Pancreas (tissue), 10 donors: ENCODE data around the gene IQCN. TPM values are rescaled to one million over a fixed set of nuclear protein-coding genes. Genes with fewer than 3 reads are reported as not detected.

Experiments used
- ATAC-seq, 4 donors: fragments of 200-7000 bp; cut with Tn5 transposase; one replicate each; pipeline versions ENCODE4 v1.8.0 to v1.9.1; 2020; ENCODE audit warnings: mild to moderate bottlenecking in 4 of 4, moderate library complexity in 4 of 4
- DNase-seq, 6 donors: peaks; one replicate each; pipeline ENCODE4 v3.0.0-alpha.2; 2020
- FAIRE-seq: peaks from 2 replicates; lab custom pipeline; 2012; peaks lifted over from hg19 to GRCh38; lab: Jason Lieb, UNC
- H3K27ac ChIP-seq, 4 donors: fragments of 200-600 bp; sonication (generic); 1 replicate in 3 of 4; 2 replicates in 1 of 4; pipeline versions ENCODE4 v1.5.0 to v1.8.0; 2020
- H3K27me3 ChIP-seq, 4 donors: fragments of 200-600 bp; one replicate each; pipeline ENCODE4 v1.8.0; 2021
- H3K36me3 ChIP-seq, 3 donors: fragments of 200-600 bp; sonication (generic) in 1 of 3; one replicate each; pipeline versions ENCODE4 v1.5.0 to v1.8.0; 2020 to 2021
- H3K4me1 ChIP-seq, 3 donors: fragments of 200-600 bp; one replicate each; pipeline ENCODE4 v1.8.0; 2021
- H3K4me3 ChIP-seq, 4 donors: fragments of 200-600 bp; sonication (generic) in 2 of 4; one replicate each; pipeline versions ENCODE4 v1.5.0 to v1.8.0; 2020 to 2021
- H3K9me3 ChIP-seq, 4 donors: fragments of 200-600 bp; one replicate each; pipeline ENCODE4 v1.8.0; 2021
- CTCF ChIP-seq, 4 donors: fragments of 200-600 bp; sonication (generic) in 3 of 4; IDR thresholded peaks; one replicate each; pipeline versions ENCODE4 v1.5.0 to v1.8.0; 2021; ENCODE audit warnings: antibody characterized with exemption in 4 of 4
- WGBS, 2 donors: extraction: QIAGEN DNeasy Blood & Tissue Kit; methylation state at CpG; one replicate each; pipeline ENCODE4 v1.1.7; 2013; 5-methylcytosine and 5-hydroxymethylcytosine counted together
- intact Hi-C, 3 donors: fragments of 100-400 bp; cut with DNase I; formaldehyde crosslinking; loops; one replicate each; pipeline versions ENCODE4 v1.11.1 to v1.14.2; 2022
- polyA plus RNA-seq, 2 donors: library from polyadenylated mRNA; stranded (reverse); fragments of 200-250 nt; gene quantifications; one replicate each; pipeline ENCODE4 v1.2.3, GENCODE V29; 2013
- total RNA-seq, 6 donors: library from RNA; stranded (reverse); fragmentation: NEBNext Ultra II Directional in 4 of 6; extraction: Animal tissue kit (Norgen Biotek cat#: 25700) in 4 of 6; gene quantifications; one replicate each; pipeline versions ENCODE4 v1.2.1 to v1.2.4, GENCODE V29; 2021 to 2023
- donor health status: healthy with polysubstance abuse.
- donor health status: DM: no; HTN: no; CAD: no; lungs with moderate emphysema.
- donor health status: DM: no; HTN: no; CAD: no.
- donor health status: control.
- donor health status: control.
- donor health status: Bipolar disorder and iron deficiency.
- donor health status: DM: yes; HTN: yes; CAD: no.
- donor health status: DM: no; HTN: no; CAD: no.
- donor health status: DM: no; HTN: no; CAD: no.
- donor health status: DM: yes; HTN: yes; CAD: no.

The IQCN gene
- total and polyA plus RNA-seq, 8 donors = 1.0 to 25.3 (median 3.2) TPM

- ATAC-seq (no peak), DNase-seq (no peak), FAIRE-seq (no peak)
- H3K27ac ChIP-seq = no peak overlapping the region
- TF ChIP-seq CTCF (IDR thresholded peaks at IDR 0.05) = no peak
- peaks cover 0 to 3% (median 0%) of the 10 kb centered on the region in 3 donors for H3K4me1 ChIP-seq
- peaks cover 0 to 9% (median 0%) of the 10 kb centered on the region in 3 donors for H3K36me3 ChIP-seq
- WGBS, 2 donors = 95 to 97% methylated on average over 3 of the region's 3 CpGs
- no peaks in the 10 kb centered on the region for H3K27me3 ChIP-seq
- H3K9me3 ChIP-seq = no peaks in the 10 kb centered on the region
- intact Hi-C loops = no loop called here
- no peak overlapping the region for H3K4me3 ChIP-seq
These were observed 39.1 kb upstream of the IQCN start for GRCh38 chr19:18313398-18313797.

- no peak for FAIRE-seq
- intact Hi-C loops = no loop called here
- peak in 3 of 4 donors; percentile 13 to 81 (median 30) for ATAC-seq
These were observed 37.9 kb upstream of the IQCN start for GRCh38 chr19:18312092-18312534.

GRCh38 chr19:18311502-18312091, 37.3 kb upstream of the IQCN start:
- intact Hi-C loops = no loop called here
- Histone ChIP-seq H3K36me3 (peaks cover 0 to 9% (median 0%) of the 10 kb centered on the region in 3 donors), H3K9me3 (no peaks in the 10 kb centered on the region), H3K27me3 (no peaks in the 10 kb centered on the region), H3K4me1 (no peaks in the 10 kb centered on the region), H3K4me3 (no peak overlapping the region), H3K27ac (no peak overlapping the region)
- ATAC-seq (no peak), DNase-seq (no peak), FAIRE-seq (no peak)
- TF ChIP-seq CTCF (IDR thresholded peaks at IDR 0.05) = no peak
- WGBS, 2 donors = 91 to 92% methylated on average over 21 to 22 of the region's 22 CpGs

More at GRCh38 chr19:18312092-18312534, 37.9 kb upstream of the IQCN start:
- Histone ChIP-seq H3K27ac (no peak overlapping the region), H3K27me3 (no peaks in the 10 kb centered on the region), H3K4me3 (no peak overlapping the region), H3K9me3 (no peaks in the 10 kb centered on the region), H3K4me1 (no peaks in the 10 kb centered on the region), H3K36me3 (peaks cover 0 to 9% (median 0%) of the 10 kb centered on the region in 3 donors)
- 73 to 77% methylated on average over 9 to 11 of the region's 11 CpGs for WGBS, 2 donors
- no peak for DNase-seq
- no peak for TF ChIP-seq CTCF (IDR thresholded peaks at IDR 0.05)

- no peaks in the 10 kb centered on the region for H3K4me1 ChIP-seq
- no peak for FAIRE-seq
- no peak overlapping the region for H3K4me3 ChIP-seq
- peaks cover 0 to 9% (median 0%) of the 10 kb centered on the region in 3 donors for H3K36me3 ChIP-seq
- DNase-seq = no peak
- intact Hi-C loops = no loop called here
- H3K9me3 ChIP-seq = no peaks in the 10 kb centered on the region
- 92 to 93% methylated on average over 13 of the region's 13 CpGs for WGBS, 2 donors
- H3K27ac ChIP-seq = no peak overlapping the region
- no peaks in the 10 kb centered on the region for H3K27me3 ChIP-seq
- TF ChIP-seq CTCF (IDR thresholded peaks at IDR 0.05) = no peak
- no peak for ATAC-seq
These were observed 36.7 kb upstream of the IQCN start for GRCh38 chr19:18310966-18311365.
